ENCODE data around the gene HECW1. TPM values are rescaled to one million over a fixed set of nuclear protein-coding genes. Genes with fewer than 3 reads are reported as not detected.

The HECW1 gene
- total RNA-seq, 1 experiment from 2014 or later: not detected

- DNase-seq (ENCODE audit: low read depth): no peak
These were observed 318.0 kb downstream of the HECW1 start for GRCh38 chr7:43430411-43430810.

DNA sequence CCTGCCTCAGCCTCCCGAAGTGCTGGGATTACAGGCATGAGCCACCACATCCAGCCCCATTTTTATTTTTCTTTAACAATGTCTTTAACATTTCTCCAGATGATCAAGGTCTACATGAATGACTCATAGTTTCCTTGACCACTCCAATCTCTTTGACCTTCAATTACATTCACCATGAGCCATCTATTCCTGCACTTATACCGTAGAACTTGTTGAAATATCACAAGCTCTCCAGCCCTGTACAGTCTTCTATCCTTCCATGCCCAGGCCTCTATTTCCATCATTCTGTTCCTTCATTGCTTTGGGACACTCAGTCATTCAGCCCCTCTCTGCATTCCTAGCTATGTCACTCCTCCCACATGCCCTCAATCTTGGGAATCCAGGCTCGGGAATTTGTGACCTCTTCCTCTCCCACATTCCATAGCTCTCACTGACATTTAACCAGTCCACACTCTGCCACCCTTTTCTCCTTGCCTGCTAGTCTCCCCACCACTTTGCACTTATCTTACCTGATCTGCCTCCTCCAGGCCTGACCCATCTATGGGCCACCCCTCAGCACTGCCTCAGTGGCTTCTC lies 318.7 kb downstream of the HECW1 start:
- no peak for DNase-seq (ENCODE audit: low read depth)

GRCh38 chr7:43433639-43434038 lies 321.2 kb downstream of the HECW1 start:
- no peak for DNase-seq (ENCODE audit: low read depth)

DNA sequence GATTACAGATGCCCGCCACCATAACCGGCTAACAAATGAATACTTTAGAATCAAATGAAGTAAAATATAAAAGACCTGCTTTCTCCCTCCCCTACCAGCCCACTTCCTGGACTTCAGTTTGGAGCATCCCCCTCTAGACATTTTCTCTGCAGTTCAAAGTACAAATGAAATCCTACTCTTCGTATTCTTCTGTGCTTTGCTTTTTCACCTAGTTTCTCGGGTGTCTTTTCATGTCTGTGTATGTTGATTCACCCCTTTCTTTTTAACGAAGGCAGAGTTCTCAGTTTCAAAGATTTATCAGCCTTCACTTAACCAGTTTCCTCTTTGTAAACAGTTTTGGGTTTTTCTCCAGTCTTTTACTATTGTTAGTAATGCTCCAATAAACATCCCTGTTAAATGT lies 324.6 kb downstream of the HECW1 start:
- no peak for DNase-seq (ENCODE audit: low read depth)

- no peak for DNase-seq (ENCODE audit: low read depth)
These were observed 326.5 kb downstream of the HECW1 start for GRCh38 chr7:43438897-43439479.

GRCh38 chr7:43439631-43440401 lies 327.4 kb downstream of the HECW1 start:
- peak; percentile 40 for DNase-seq (ENCODE audit: low read depth)

GRCh38 chr7:43441231-43442130 lies 329.0 kb downstream of the HECW1 start:
- no peak for DNase-seq (ENCODE audit: low read depth)

GRCh38 chr7:43443381-43443780 lies 330.9 kb downstream of the HECW1 start:
- peak; percentile 44 for DNase-seq (ENCODE audit: low read depth)

GRCh38 chr7:43444711-43445578 lies 332.5 kb downstream of the HECW1 start:
- no peak for DNase-seq (ENCODE audit: low read depth)

GRCh38 chr7:43449577-43449976 lies 337.1 kb downstream of the HECW1 start:
- no peak for DNase-seq (ENCODE audit: low read depth)

DNA sequence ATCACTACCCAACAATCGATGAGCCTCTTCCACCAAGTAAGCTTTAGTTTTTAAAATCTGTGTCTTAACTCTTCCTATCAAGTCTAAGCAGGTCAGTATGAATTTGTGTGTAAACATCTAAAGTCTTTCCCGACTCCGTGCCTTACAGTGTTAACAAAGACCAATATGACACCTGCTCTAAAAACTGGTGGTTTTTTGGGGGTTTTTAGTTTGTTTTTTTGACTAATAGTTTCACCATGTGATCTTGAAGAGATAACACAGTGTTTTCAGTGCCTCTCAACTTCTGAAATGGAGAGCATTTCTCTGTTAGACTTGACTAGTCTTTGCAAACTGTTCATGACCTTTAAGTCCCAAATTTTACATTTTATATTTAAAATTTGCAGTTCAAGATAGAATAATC lies 338.4 kb downstream of the HECW1 start:
- DNase-seq (ENCODE audit: low read depth): no peak

GRCh38 chr7:43454936-43455518 lies 342.6 kb downstream of the HECW1 start:
- peak; percentile 52 for DNase-seq (ENCODE audit: low read depth)

GRCh38 chr7:43456200-43456599 lies 343.8 kb downstream of the HECW1 start:
- no peak for DNase-seq (ENCODE audit: low read depth)

GRCh38 chr7:43458330-43459018 lies 346.0 kb downstream of the HECW1 start:
- no peak for DNase-seq (ENCODE audit: low read depth)

DNA sequence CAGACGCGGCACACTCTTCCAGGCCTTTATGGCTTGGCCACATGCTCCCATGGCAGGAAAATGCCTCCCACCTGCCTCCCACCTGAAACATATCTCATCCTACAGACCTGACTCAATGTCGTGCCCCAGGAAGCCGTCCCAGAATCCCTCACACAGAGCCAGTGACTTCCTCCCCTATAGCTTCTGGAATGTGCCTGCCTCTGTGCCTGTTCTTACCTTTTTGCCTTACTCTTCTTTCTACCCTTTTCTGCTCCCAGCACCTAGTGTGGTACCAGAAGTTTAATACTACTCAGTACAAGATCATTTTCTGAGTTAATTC lies 346.5 kb downstream of the HECW1 start:
- DNase-seq (ENCODE audit: low read depth): no peak

- no peak for DNase-seq (ENCODE audit: low read depth)
These were observed 348.4 kb downstream of the HECW1 start for GRCh38 chr7:43460733-43461348.

- DNase-seq (ENCODE audit: low read depth): no peak
These were observed 349.0 kb downstream of the HECW1 start for GRCh38 chr7:43461349-43462024.

DNA sequence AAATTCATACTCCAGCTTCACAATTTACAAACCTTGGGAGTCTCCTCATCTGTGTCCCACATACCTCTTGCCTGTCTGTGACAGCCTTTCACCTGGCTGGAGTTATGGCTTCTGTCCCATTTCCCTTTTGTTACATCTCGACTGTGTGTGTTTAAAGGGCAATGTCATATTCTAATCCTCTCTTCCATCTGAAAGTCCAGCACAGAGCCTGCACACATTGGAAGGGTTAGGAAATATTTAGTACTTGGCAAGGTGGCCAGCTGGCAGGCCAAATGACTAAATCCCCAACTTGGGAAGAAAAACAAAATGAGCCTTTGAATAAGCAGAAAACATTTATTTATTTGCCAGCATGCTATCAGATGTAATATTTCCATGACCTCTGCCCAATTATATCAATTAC lies 350.4 kb downstream of the HECW1 start:
- no peak for DNase-seq (ENCODE audit: low read depth)

GRCh38 chr7:43463401-43463980 lies 351.0 kb downstream of the HECW1 start:
- no peak for DNase-seq (ENCODE audit: low read depth)

All from LHCN-M2 (cell line).